Trophoblast cell (in vitro differentiated cells and primary cell): ENCODE measurements around the gene RGS3.
A peak's percentile ranks its signal among the peaks of the same experiment; 100 is the strongest.

Experiments used
- DNase-seq, 2 donors: peaks; one replicate each; pipeline ENCODE4 v3.0.0-alpha.2; 2016
- H2AFZ ChIP-seq: 2 replicates; pipeline ENCODE4 v1.6.1; 2013; ENCODE audit warnings: low read length, moderate library complexity, mild to moderate bottlenecking; ENCODE audit not compliant: insufficient read depth, poor library complexity
- H2AK5ac ChIP-seq: 2 replicates; pipeline ENCODE4 v1.6.1; 2013; ENCODE audit warnings: mild to moderate bottlenecking, low read length
- H2BK120ac ChIP-seq: 2 replicates; pipeline ENCODE4 v1.6.1; 2013; ENCODE audit warnings: low read length, mild to moderate bottlenecking, moderate library complexity; ENCODE audit not compliant: insufficient read depth, poor library complexity
- H2BK12ac ChIP-seq: 2 replicates; pipeline ENCODE4 v1.6.1; 2013; ENCODE audit warnings: mild to moderate bottlenecking, low read length, moderate library complexity
- H2BK5ac ChIP-seq: 2 replicates; pipeline ENCODE4 v1.6.1; 2013; ENCODE audit warnings: low read length, low read depth, moderate library complexity, mild to moderate bottlenecking; ENCODE audit not compliant: poor library complexity
- H3K14ac ChIP-seq: 2 replicates; pipeline ENCODE4 v1.6.1; 2013; ENCODE audit warnings: mild to moderate bottlenecking, low read length
- H3K18ac ChIP-seq: 2 replicates; pipeline ENCODE4 v1.6.1; 2013; ENCODE audit warnings: mild to moderate bottlenecking, low read length
- H3K23ac ChIP-seq: 2 replicates; pipeline ENCODE4 v1.6.1; 2013; ENCODE audit warnings: low read length
- H3K27ac ChIP-seq: 2 replicates; pipeline ENCODE4 v1.5.1; 2013; ENCODE audit warnings: low read depth, mild to moderate bottlenecking, inconsistent platforms, low read length, moderate library complexity
- H3K27me3 ChIP-seq: 2 replicates; pipeline ENCODE4 v1.6.1; 2013; ENCODE audit warnings: inconsistent platforms, mild to moderate bottlenecking, low read length, moderate library complexity; ENCODE audit not compliant: insufficient read depth
- H3K36me3 ChIP-seq, 2 experiments: 1 replicate in 1 of 2; 2 replicates in 1 of 2; pipeline ENCODE4 v1.6.1; 2013; ENCODE audit warnings: low read length in 2 of 2, mild to moderate bottlenecking in 2 of 2, moderate library complexity in 1 of 2; ENCODE audit not compliant: insufficient read depth in 2 of 2, control insufficient read depth in 1 of 2
- H3K4ac ChIP-seq: 2 replicates; pipeline ENCODE4 v1.6.1; 2013; ENCODE audit warnings: low read depth, mild to moderate bottlenecking, low read length, moderate library complexity
- H3K4me1 ChIP-seq, 2 experiments: 1 replicate in 1 of 2; 2 replicates in 1 of 2; pipeline ENCODE4 v1.6.1; 2013; ENCODE audit warnings: low read length in 2 of 2, mild to moderate bottlenecking in 2 of 2, moderate library complexity in 1 of 2; ENCODE audit not compliant: insufficient read depth in 2 of 2, control insufficient read depth in 1 of 2
- H3K4me2 ChIP-seq: 2 replicates; pipeline ENCODE4 v1.6.1; 2013; ENCODE audit warnings: inconsistent platforms, mild to moderate bottlenecking, low read length, moderate library complexity
- H3K4me3 ChIP-seq: 2 replicates; pipeline ENCODE4 v1.5.1; 2013; ENCODE audit warnings: mild to moderate bottlenecking, low read depth, low read length, inconsistent platforms
- H3K79me1 ChIP-seq: one replicate; pipeline ENCODE4 v1.6.1; 2013; ENCODE audit warnings: low read length
- H3K79me2 ChIP-seq: 2 replicates; pipeline ENCODE4 v1.6.1; 2013; ENCODE audit warnings: low read length, mild to moderate bottlenecking; ENCODE audit not compliant: control insufficient read depth, insufficient read depth, poor library complexity
- H3K9ac ChIP-seq: 2 replicates; pipeline ENCODE4 v1.6.1; 2013; ENCODE audit warnings: mild to moderate bottlenecking, low read length
- H3K9me3 ChIP-seq: 2 replicates; pipeline ENCODE4 v1.6.1; 2013; ENCODE audit warnings: low read depth, mild to moderate bottlenecking, control low read depth, inconsistent platforms, low read length; ENCODE audit not compliant: insufficient read depth
- H4K12ac ChIP-seq: 2 replicates; pipeline ENCODE4 v1.6.1; 2013; ENCODE audit warnings: low read depth, mild to moderate bottlenecking, low read length, moderate library complexity
- H4K8ac ChIP-seq: 2 replicates; pipeline ENCODE4 v1.6.1; 2013; ENCODE audit warnings: low read depth, mild to moderate bottlenecking, low read length, moderate library complexity
- H4K91ac ChIP-seq: one replicate; pipeline ENCODE4 v1.6.1; 2013; ENCODE audit warnings: low read depth, mild to moderate bottlenecking, low read length, moderate library complexity
- WGBS: extraction: QIAGEN DNeasy Blood & Tissue Kit; methylation state at CpG from one replicate; pipeline ENCODE4 v1.1.7; 2013; ENCODE audit warnings: missing lambda C conversion rate; ENCODE audit not compliant: insufficient read length, insufficient coverage; ENCODE audit errors: extremely low coverage; 5-methylcytosine and 5-hydroxymethylcytosine counted together

Gene RGS3

DNA sequence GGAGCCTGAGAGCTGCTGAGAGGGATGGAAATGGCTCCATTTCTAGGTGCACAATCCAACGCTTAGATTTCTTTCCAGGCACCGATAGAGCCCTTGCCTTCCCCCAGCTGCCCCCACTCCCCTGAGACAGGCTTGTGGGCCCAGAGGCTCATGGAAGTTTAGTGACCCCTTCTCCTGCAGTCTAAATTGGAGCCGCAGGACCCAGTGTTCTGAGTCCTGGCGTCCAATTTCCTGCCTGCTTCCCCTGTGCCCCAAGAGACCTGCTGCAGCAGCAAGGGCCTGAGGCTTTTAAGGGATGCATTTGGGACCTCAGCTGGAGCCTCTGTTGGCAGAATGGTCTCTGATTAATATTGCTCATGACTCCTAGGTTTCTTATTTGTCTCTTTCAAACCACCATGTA lies 61.7 kb downstream of the RGS3 start:
- no peak overlapping the region for H2AK5ac ChIP-seq
- no CpG with 5 or more reads among the region's 4 CpGs for WGBS
- peaks cover 13 to 39% of the 10 kb centered on the region in 2 experiments for H3K4me1 ChIP-seq
- H3K27ac ChIP-seq: no peak overlapping the region
- no peak overlapping the region for H2BK5ac ChIP-seq
- H3K27me3 ChIP-seq: no peaks in the 10 kb centered on the region
- no peak overlapping the region for H3K4ac ChIP-seq
- no peak overlapping the region for H3K23ac ChIP-seq
- H3K36me3 ChIP-seq: peaks cover 3 to 6% of the 10 kb centered on the region in 2 experiments
- peaks cover 18% of the 10 kb centered on the region for H3K79me1 ChIP-seq
- no peak for DNase-seq
- no peak overlapping the region for H4K12ac ChIP-seq
- H3K4me3 ChIP-seq: no peak overlapping the region
- H3K4me2 ChIP-seq: no peak overlapping the region
- H3K9ac ChIP-seq: no peak overlapping the region
- no peak overlapping the region for H2BK12ac ChIP-seq
- no peak overlapping the region for H2BK120ac ChIP-seq
- H2AFZ ChIP-seq: no peak overlapping the region
- no peak overlapping the region for H4K8ac ChIP-seq
- no peak overlapping the region for H3K14ac ChIP-seq
- no peak overlapping the region for H3K18ac ChIP-seq
- peaks cover 2% of the 10 kb centered on the region for H3K9me3 ChIP-seq
- H3K79me2 ChIP-seq: no peaks in the 10 kb centered on the region
- no peak overlapping the region for H4K91ac ChIP-seq

DNA sequence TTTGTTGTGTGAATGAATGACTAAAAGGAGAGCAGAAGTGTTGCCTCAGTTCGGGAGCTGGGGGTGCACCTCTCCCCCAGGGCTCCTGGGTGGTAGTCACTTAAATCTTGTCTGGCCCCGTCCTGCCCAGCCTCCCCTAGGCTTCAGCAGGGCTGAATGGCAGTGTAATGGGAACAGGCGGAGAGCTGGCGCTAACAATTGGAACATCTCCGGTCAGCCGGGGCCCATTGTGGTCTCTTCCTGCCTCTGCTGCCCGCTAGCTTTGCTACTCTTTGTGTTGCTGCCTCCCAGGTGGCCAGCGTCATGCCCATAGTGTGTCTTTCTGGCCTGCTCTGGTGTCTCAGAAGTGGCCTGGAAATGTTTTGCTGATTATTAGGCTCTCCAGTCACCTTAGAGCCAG lies 62.3 kb downstream of the RGS3 start:
- DNase-seq: no peak
- Histone ChIP-seq H3K18ac (peak overlapping the region; percentile 19), H2BK12ac (peak overlapping the region; percentile 11), H3K4me1 (peaks cover 17 to 44% of the 10 kb centered on the region in 2 experiments), H3K79me1 (peaks cover 22% of the 10 kb centered on the region), H2AFZ (no peak overlapping the region), H4K8ac (no peak overlapping the region), H4K91ac (no peak overlapping the region), H3K36me3 (peaks cover 3 to 6% of the 10 kb centered on the region in 2 experiments), H3K9ac (no peak overlapping the region), H2BK5ac (no peak overlapping the region), H3K4me3 (no peak overlapping the region), H3K14ac (no peak overlapping the region), H3K79me2 (no peaks in the 10 kb centered on the region), H3K4ac (no peak overlapping the region), H3K9me3 (peaks cover 2% of the 10 kb centered on the region), H2AK5ac (peak overlapping the region; percentile 4), H3K4me2 (no peak overlapping the region), H2BK120ac (peak overlapping the region; percentile 14), H3K27me3 (no peaks in the 10 kb centered on the region), H4K12ac (no peak overlapping the region), H3K23ac (no peak overlapping the region), H3K27ac (no peak overlapping the region)
- no CpG with 5 or more reads among the region's 8 CpGs for WGBS

DNA sequence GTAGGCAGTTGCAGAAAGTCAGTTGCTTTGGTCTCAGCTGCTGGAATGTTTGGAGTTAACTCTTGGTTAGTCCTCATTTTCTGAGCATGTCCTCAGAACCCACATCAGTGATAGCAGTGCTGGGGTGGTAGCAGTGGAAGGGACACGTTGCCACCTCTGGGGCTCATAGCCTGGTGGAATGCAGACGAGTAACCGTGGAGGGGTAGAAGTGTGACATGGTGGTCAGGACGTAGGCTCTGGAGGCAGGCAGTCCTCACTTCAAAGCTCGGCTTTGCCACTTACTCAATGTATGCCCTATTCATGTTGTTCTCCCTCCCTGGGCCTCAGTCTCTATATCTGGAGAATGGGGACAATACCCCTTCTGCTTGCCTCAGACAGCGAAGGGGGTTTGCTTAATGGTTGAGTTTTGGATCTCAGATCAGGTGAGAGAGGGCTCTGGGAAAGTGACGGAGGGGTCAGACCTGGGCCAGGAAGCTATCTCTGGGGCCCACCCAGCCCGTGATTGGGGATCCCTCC lies 62.8 kb downstream of the RGS3 start:
- H3K4me2 ChIP-seq: no peak overlapping the region
- peak overlapping the region; percentile 33 for H4K91ac ChIP-seq
- no peak overlapping the region for H3K4ac ChIP-seq
- no peak overlapping the region for H4K12ac ChIP-seq
- H2BK120ac ChIP-seq: peak overlapping the region; percentile 14
- H3K23ac ChIP-seq: no peak overlapping the region
- H2BK5ac ChIP-seq: no peak overlapping the region
- H3K9ac ChIP-seq: no peak overlapping the region
- DNase-seq: no peak
- H3K36me3 ChIP-seq: peaks cover 6% of the 10 kb centered on the region in 2 experiments
- no peaks in the 10 kb centered on the region for H3K27me3 ChIP-seq
- peak overlapping the region; percentile 41 for H3K18ac ChIP-seq
- H3K9me3 ChIP-seq: peaks cover 2% of the 10 kb centered on the region
- no peak overlapping the region for H3K27ac ChIP-seq
- no peaks in the 10 kb centered on the region for H3K79me2 ChIP-seq
- H2BK12ac ChIP-seq: peak overlapping the region; percentile 60
- H3K4me3 ChIP-seq: no peak overlapping the region
- no peak overlapping the region for H2AFZ ChIP-seq
- H3K79me1 ChIP-seq: peaks cover 22% of the 10 kb centered on the region
- H3K4me1 ChIP-seq: peaks cover 17 to 44% of the 10 kb centered on the region in 2 experiments
- no CpG with 5 or more reads among the region's 8 CpGs for WGBS
- peak overlapping the region; percentile 29 for H3K14ac ChIP-seq
- H4K8ac ChIP-seq: no peak overlapping the region
- H2AK5ac ChIP-seq: no peak overlapping the region

DNA sequence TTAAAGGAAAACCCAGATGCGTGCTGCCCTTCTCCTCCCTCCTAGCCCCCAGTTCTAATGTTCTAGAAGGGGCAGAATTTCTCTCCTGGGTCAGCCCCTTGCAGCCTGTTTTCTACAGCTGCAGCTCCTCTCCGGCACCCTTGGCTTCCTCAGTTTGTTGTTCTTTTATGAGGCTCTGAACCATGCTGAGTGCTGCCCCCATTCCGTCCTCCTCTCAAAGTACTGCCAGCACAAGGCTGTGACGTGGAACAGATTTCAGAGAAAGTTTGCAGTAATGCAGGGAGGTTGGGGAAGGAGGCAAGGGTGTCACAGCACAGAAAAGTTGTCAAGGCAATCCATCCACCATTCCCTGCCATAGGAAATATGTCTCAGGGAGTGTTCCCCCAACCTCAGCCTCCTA lies 63.3 kb downstream of the RGS3 start:
- peaks cover 22% of the 10 kb centered on the region for H3K79me1 ChIP-seq

More for the DNA sequence above, 63.3 kb downstream of the RGS3 start:
- no peak overlapping the region for H3K4me3 ChIP-seq
- H2BK5ac ChIP-seq: no peak overlapping the region
- H4K12ac ChIP-seq: no peak overlapping the region
- peak overlapping the region; percentile 2 for H3K14ac ChIP-seq
- no peak overlapping the region for H3K27ac ChIP-seq
- no peak overlapping the region for H3K4me2 ChIP-seq
- peak overlapping the region; percentile 33 for H4K91ac ChIP-seq
- peak overlapping the region; percentile 41 for H3K18ac ChIP-seq
- peaks cover 6% of the 10 kb centered on the region in 2 experiments for H3K36me3 ChIP-seq
- no peak for DNase-seq
- no peak overlapping the region for H2AK5ac ChIP-seq
- no peaks in the 10 kb centered on the region for H3K79me2 ChIP-seq
- no peak overlapping the region for H4K8ac ChIP-seq
- peak overlapping the region; percentile 6 for H2BK120ac ChIP-seq
- no CpG with 5 or more reads among the region's 4 CpGs for WGBS
- H2AFZ ChIP-seq: peak overlapping the region; percentile 10
- peaks cover 2% of the 10 kb centered on the region for H3K9me3 ChIP-seq
- no peak overlapping the region for H3K4ac ChIP-seq
- H3K9ac ChIP-seq: no peak overlapping the region
- H2BK12ac ChIP-seq: peak overlapping the region; percentile 60
- no peaks in the 10 kb centered on the region for H3K27me3 ChIP-seq
- peaks cover 17 to 44% of the 10 kb centered on the region in 2 experiments for H3K4me1 ChIP-seq
- no peak overlapping the region for H3K23ac ChIP-seq
